HG03520 (cell line): ENCODE data around the gene TRMO.

Experiments
- ATAC-seq: cut with Tn5 transposase; IDR thresholded peaks from one replicate; pipeline ENCODE4 v1.9.1; 2021; ENCODE audit warnings: mild to moderate bottlenecking, moderate library complexity; ENCODE audit not compliant: unreplicated experiment

The TRMO gene

GRCh38 chr9:97905228-97905627 lies 17.1 kb downstream of the TRMO start:
- ATAC-seq = no peak

- ATAC-seq = no peak
Measured at GRCh38 chr9:97904725-97905124, 17.6 kb downstream of the TRMO start.

- ATAC-seq = no peak
Measured at GRCh38 chr9:97903177-97903576, 19.1 kb downstream of the TRMO start.

- no peak for ATAC-seq
Measured at GRCh38 chr9:97900738-97901565, 21.3 kb downstream of the TRMO start.

GRCh38 chr9:97900103-97900737 lies 22.1 kb downstream of the TRMO start:
- no peak for ATAC-seq

- ATAC-seq = no peak
Measured at GRCh38 chr9:97895695-97896332, 26.5 kb downstream of the TRMO start.

- ATAC-seq = no peak
Measured at GRCh38 chr9:97895211-97895610, 27.1 kb downstream of the TRMO start.

- ATAC-seq = no peak
Measured at GRCh38 chr9:97892421-97892820, 29.9 kb downstream of the TRMO start.

- ATAC-seq = no peak
Measured at GRCh38 chr9:97891736-97892135, 30.6 kb downstream of the TRMO start.

- ATAC-seq = no peak
Measured at GRCh38 chr9:97889941-97890887, 32.1 kb downstream of the TRMO start.

- no peak for ATAC-seq
Measured at GRCh38 chr9:97880336-97880735, 42.0 kb downstream of the TRMO start.

- no peak for ATAC-seq
Measured at GRCh38 chr9:97876061-97876460, 46.2 kb downstream of the TRMO start.

- ATAC-seq = no peak
Measured at GRCh38 chr9:97875111-97875510, 47.2 kb downstream of the TRMO start.

GRCh38 chr9:97874624-97875023 lies 47.7 kb downstream of the TRMO start:
- no peak for ATAC-seq

- ATAC-seq = no peak
Measured at GRCh38 chr9:97873882-97874281, 48.4 kb downstream of the TRMO start.

- no peak for ATAC-seq
Measured at GRCh38 chr9:97873425-97873824, 48.9 kb downstream of the TRMO start.

- ATAC-seq = no peak
Measured at GRCh38 chr9:97868859-97869258, 53.4 kb downstream of the TRMO start.

GRCh38 chr9:97866848-97867247 lies 55.5 kb downstream of the TRMO start:
- ATAC-seq = no peak

GRCh38 chr9:97866300-97866699 lies 56.0 kb downstream of the TRMO start:
- ATAC-seq = no peak

GRCh38 chr9:97864396-97864795 lies 57.9 kb downstream of the TRMO start:
- ATAC-seq = no peak

- no peak for ATAC-seq
Measured at GRCh38 chr9:97863314-97863713, 59.0 kb downstream of the TRMO start.
